ENCODE results near the gene OR4K15.

- TF ChIP-seq CTCF (IDR thresholded peaks at IDR 0.05) (no peak), POLR2AphosphoS5 (IDR thresholded peaks at IDR 0.05) (no peak), POLR2A (IDR thresholded peaks at IDR 0.05) (no peak), EP300 (IDR thresholded peaks at IDR 0.05; ENCODE audit: low read depth) (no peak)
Measured at GRCh38 chr14:20001863-20002262, 26.5 kb downstream of the OR4K15 start, which contains the start of gene OR4Q2.

Measured in transverse colon (tissue), 4 donors.